Mesenchymal stem cell (in vitro differentiated cells and primary cell): Measurements from ENCODE around the gene ST8SIA2.

ENCODE experiments used
- DNase-seq: peaks from one replicate; pipeline ENCODE4 v3.0.0-alpha.2; 2013
- H2AFZ ChIP-seq: one replicate; pipeline ENCODE4 v1.6.1; 2013; ENCODE audit warnings: low read depth, mild to moderate bottlenecking, control low read depth, inconsistent platforms, low read length, moderate library complexity
- H2AK5ac ChIP-seq: 2 replicates; pipeline ENCODE4 v1.6.1; 2013; ENCODE audit warnings: low read length, moderate library complexity, mild to moderate bottlenecking, inconsistent platforms; ENCODE audit not compliant: severe bottlenecking
- H2BK120ac ChIP-seq: one replicate; pipeline ENCODE4 v1.6.1; 2013; ENCODE audit warnings: low read depth, mild to moderate bottlenecking, inconsistent platforms, low read length, moderate library complexity
- H2BK12ac ChIP-seq, 2 experiments: one replicate each; pipeline ENCODE4 v1.6.1; 2013; ENCODE audit warnings: inconsistent platforms in 2 of 2, low read length in 2 of 2, mild to moderate bottlenecking in 2 of 2, moderate library complexity in 2 of 2, control low read depth in 1 of 2
- H2BK15ac ChIP-seq: one replicate; pipeline ENCODE4 v1.6.1; 2013; ENCODE audit warnings: mild to moderate bottlenecking, low read depth, inconsistent platforms; ENCODE audit not compliant: poor library complexity, severe bottlenecking
- H2BK5ac ChIP-seq: 2 replicates; pipeline ENCODE4 v1.6.1; 2013; ENCODE audit warnings: low read depth, mild to moderate bottlenecking, low read length, control low read depth, inconsistent platforms; ENCODE audit not compliant: poor library complexity, severe bottlenecking
- H3K14ac ChIP-seq, 2 experiments: one replicate each; pipeline ENCODE4 v1.6.1; 2013; ENCODE audit warnings: inconsistent platforms in 2 of 2, low read length in 2 of 2, control low read depth in 1 of 2, mild to moderate bottlenecking in 1 of 2, moderate library complexity in 1 of 2
- H3K18ac ChIP-seq, 2 experiments: one replicate each; pipeline ENCODE4 v1.6.1; 2013; ENCODE audit warnings: inconsistent platforms in 2 of 2, low read length in 2 of 2, control low read depth in 1 of 2, low read depth in 1 of 2, mild to moderate bottlenecking in 1 of 2
- H3K23ac ChIP-seq, 2 experiments: one replicate each; pipeline ENCODE4 v1.6.1; 2013; ENCODE audit warnings: inconsistent platforms in 2 of 2, low read length in 2 of 2, mild to moderate bottlenecking in 2 of 2, moderate library complexity in 2 of 2, control low read depth in 1 of 2
- H3K27ac ChIP-seq: 2 replicates; pipeline ENCODE4 v1.5.1; 2013; ENCODE audit warnings: mild to moderate bottlenecking, moderate library complexity, low read length, control low read depth, inconsistent platforms; ENCODE audit not compliant: poor library complexity, severe bottlenecking
- H3K27me3 ChIP-seq, 2 experiments: 2 replicates each; pipeline versions ENCODE4 v1.6.1 to v1.7.0; 2013; ENCODE audit warnings: low read length in 2 of 2, mild to moderate bottlenecking in 2 of 2, moderate library complexity in 2 of 2, control low read depth in 1 of 2, inconsistent platforms in 1 of 2; ENCODE audit not compliant: control insufficient read depth in 1 of 2, insufficient read depth in 1 of 2
- H3K36me3 ChIP-seq, 2 experiments: 2 replicates each; pipeline versions ENCODE4 v1.6.1 to v1.7.0; 2013; ENCODE audit warnings: low read length in 2 of 2, control low read depth in 1 of 2, inconsistent platforms in 1 of 2, low read depth in 1 of 2, mild to moderate bottlenecking in 1 of 2; ENCODE audit not compliant: insufficient read depth in 2 of 2, control insufficient read depth in 1 of 2
- H3K4ac ChIP-seq, 2 experiments: one replicate each; pipeline ENCODE4 v1.6.1; 2013; ENCODE audit warnings: inconsistent platforms in 2 of 2, low read length in 2 of 2, mild to moderate bottlenecking in 2 of 2, moderate library complexity in 2 of 2, control low read depth in 1 of 2, low read depth in 1 of 2
- H3K4me1 ChIP-seq: 2 replicates; pipeline ENCODE4 v1.6.1; 2013; ENCODE audit warnings: low read depth, low read length, control low read depth; ENCODE audit not compliant: control insufficient read depth, insufficient read depth
- H3K4me2 ChIP-seq: 2 replicates; pipeline ENCODE4 v1.6.1; 2013; ENCODE audit warnings: low read length, mild to moderate bottlenecking, inconsistent platforms; ENCODE audit not compliant: poor library complexity, severe bottlenecking
- H3K4me3 ChIP-seq, 2 experiments: 2 replicates each; pipeline versions ENCODE4 v1.5.1 to v1.7.0; 2013; ENCODE audit warnings: low read length in 2 of 2, mild to moderate bottlenecking in 2 of 2, control low read depth in 1 of 2, low read depth in 1 of 2; ENCODE audit not compliant: insufficient read depth in 1 of 2
- H3K79me1 ChIP-seq: replicated peaks from 2 replicates; pipeline ENCODE4 v1.6.1; 2013; ENCODE audit warnings: mild to moderate bottlenecking, control low read depth, low read length, inconsistent platforms; ENCODE audit not compliant: poor library complexity, severe bottlenecking
- H3K9ac ChIP-seq: 2 replicates; pipeline ENCODE4 v1.7.0; 2013; ENCODE audit warnings: mild to moderate bottlenecking, low read length, moderate library complexity
- H3K9me3 ChIP-seq: 2 replicates; pipeline ENCODE4 v1.7.0; 2013; ENCODE audit warnings: mild to moderate bottlenecking, low read length; ENCODE audit not compliant: control insufficient read depth
- H4K8ac ChIP-seq: one replicate; pipeline ENCODE4 v1.6.1; 2013; ENCODE audit warnings: inconsistent platforms, mild to moderate bottlenecking, low read length, moderate library complexity
- H4K91ac ChIP-seq: one replicate; pipeline ENCODE4 v1.6.1; 2013; ENCODE audit warnings: mild to moderate bottlenecking, low read length, inconsistent platforms
- WGBS: methylation state at CpG from one replicate; pipeline ENCODE4 v1.1.7; 2013; ENCODE audit warnings: mixed read lengths; 5-methylcytosine and 5-hydroxymethylcytosine counted together

Gene ST8SIA2

DNA sequence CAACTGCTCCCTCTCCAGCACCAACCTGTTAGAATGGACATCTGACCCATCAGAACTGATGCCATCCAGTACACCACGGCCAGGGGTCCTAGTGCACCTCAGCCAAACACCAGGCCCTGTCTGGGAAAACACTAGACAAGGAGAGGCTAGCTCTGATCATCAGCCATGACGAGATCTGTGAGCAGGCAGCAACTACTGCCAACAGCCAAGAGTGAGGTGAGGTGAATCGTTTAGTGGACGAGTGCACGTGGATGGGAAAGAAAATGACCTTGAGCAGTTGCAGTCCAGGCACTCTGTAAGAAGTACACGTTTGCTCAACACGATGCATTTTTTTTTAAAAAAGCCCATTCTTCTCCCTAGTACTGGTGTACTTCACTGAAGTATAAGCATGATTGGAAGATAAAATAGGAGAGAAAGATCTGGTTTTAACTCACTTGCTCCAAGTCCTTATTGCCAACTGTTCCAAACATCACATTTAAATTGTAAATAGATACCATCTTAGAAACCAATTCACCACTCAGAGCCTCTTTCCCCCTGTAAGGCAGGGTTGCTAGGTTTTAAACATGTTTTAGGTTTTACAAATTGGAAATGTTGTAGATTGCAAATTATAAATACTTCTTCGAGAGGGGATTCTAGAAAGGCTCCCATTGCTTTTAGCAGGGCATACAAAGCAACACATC lies 5.7 kb downstream of the ST8SIA2 start:
- Histone ChIP-seq H2BK120ac (no peak overlapping the region), H3K4me1 (peaks cover 1% of the 10 kb centered on the region), H3K18ac (no peak overlapping the region), H2AFZ (no peak overlapping the region), H3K14ac (no peak overlapping the region), H2BK15ac (no peak overlapping the region), H3K27ac (no peak overlapping the region), H3K4ac (no peak overlapping the region), H3K36me3 (no peaks in the 10 kb centered on the region), H3K23ac (no peak overlapping the region), H2AK5ac (no peak overlapping the region), H3K4me2 (no peak overlapping the region), H4K91ac (no peak overlapping the region), H3K4me3 (no peak overlapping the region), H3K9ac (no peak overlapping the region), H3K9me3 (no peaks in the 10 kb centered on the region), H4K8ac (no peak overlapping the region), H3K27me3 (peaks cover 18 to 70% of the 10 kb centered on the region in 2 experiments), H3K79me1 (no peaks in the 10 kb centered on the region), H2BK12ac (no peak overlapping the region), H2BK5ac (no peak overlapping the region)
- no peak for DNase-seq
- 81% methylated on average over 6 of the region's 8 CpGs for WGBS

DNA sequence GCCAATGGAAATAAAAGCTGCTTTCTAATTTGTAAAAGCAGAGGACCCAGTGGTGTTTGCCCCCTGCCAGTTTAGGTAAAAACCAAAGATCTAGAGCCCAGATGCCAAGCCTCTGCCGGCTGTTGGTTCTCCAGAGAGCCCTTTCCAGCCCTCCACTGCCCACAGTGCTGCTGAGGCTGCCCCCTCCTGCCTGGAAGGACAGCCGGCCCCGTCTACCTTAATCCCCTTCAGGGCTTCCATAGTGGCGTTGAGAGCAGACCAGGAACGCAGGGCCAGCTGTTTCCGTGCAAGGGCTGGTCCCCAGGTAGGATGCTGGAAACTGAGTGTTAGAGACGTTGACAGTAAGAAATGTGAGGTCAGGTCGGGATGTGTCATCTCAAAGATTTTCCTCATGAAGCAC lies 6.9 kb downstream of the ST8SIA2 start:
- H3K27me3 ChIP-seq: peaks cover 6 to 58% of the 10 kb centered on the region in 2 experiments
- DNase-seq: no peak
- no peak overlapping the region for H2BK120ac ChIP-seq
- WGBS: 85% methylated on average over 8 of the region's 8 CpGs
- no peak overlapping the region for H3K4me3 ChIP-seq
- no peak overlapping the region for H2BK12ac ChIP-seq
- no peaks in the 10 kb centered on the region for H3K36me3 ChIP-seq
- no peak overlapping the region for H3K4ac ChIP-seq
- H2BK5ac ChIP-seq: no peak overlapping the region
- H2AK5ac ChIP-seq: no peak overlapping the region
- no peak overlapping the region for H3K27ac ChIP-seq
- H3K9ac ChIP-seq: no peak overlapping the region
- no peak overlapping the region for H4K8ac ChIP-seq
- H2BK15ac ChIP-seq: peak overlapping the region; percentile 75
- H3K23ac ChIP-seq: no peak overlapping the region
- H3K9me3 ChIP-seq: no peaks in the 10 kb centered on the region
- no peak overlapping the region for H4K91ac ChIP-seq
- H3K14ac ChIP-seq: no peak overlapping the region
- no peaks in the 10 kb centered on the region for H3K4me1 ChIP-seq
- H3K18ac ChIP-seq: no peak overlapping the region
- H2AFZ ChIP-seq: no peak overlapping the region
- H3K79me1 ChIP-seq: no peaks in the 10 kb centered on the region
- H3K4me2 ChIP-seq: no peak overlapping the region

DNA sequence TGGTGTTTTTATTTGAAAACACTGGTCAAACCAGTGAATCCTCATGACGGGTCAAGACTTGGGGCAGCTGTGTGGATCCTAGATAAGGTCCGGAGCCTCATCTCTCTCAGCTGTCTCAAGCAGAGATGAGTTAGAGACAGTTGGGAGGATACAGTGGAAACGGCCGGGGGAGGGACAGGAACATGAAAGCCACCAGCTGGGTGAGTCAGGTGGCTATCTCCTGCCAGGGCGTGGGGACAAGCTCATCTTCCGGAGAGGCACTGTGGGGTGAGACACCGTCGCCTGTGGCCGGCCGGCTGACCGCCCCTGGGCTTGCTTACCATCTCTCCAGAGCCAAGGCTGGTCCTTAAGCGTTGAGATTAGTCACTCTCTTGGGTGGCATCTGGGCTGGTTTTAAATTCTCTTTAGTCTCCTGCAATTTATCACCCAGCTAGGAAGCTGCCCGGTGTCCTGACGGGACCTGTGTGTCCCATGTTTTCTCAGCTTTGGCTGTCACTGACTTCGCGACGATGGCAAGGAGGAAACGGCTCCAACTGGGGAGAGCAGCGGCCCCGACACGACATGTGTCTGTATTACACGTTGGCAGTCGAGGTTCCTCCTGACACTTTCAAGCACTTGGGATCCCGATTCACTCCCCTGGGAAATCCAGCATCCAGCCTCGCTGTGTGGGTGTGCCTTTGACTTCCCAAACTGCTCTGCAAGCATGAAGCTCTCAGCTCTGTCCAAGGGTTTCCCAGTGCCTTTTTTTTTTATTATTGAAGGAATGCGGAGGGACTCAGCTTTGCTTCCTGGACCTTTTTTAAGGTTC lies 7.5 kb downstream of the ST8SIA2 start:
- H2BK120ac ChIP-seq: no peak overlapping the region
- H3K4me3 ChIP-seq: no peak overlapping the region
- H3K27me3 ChIP-seq: peaks cover under 1 to 52% of the 10 kb centered on the region in 2 experiments
- no peaks in the 10 kb centered on the region for H3K36me3 ChIP-seq
- H4K8ac ChIP-seq: no peak overlapping the region
- no peak overlapping the region for H3K4me2 ChIP-seq
- H2BK15ac ChIP-seq: no peak overlapping the region
- H2AFZ ChIP-seq: no peak overlapping the region
- no peak overlapping the region for H3K23ac ChIP-seq
- no peak overlapping the region for H3K9ac ChIP-seq
- H2AK5ac ChIP-seq: no peak overlapping the region
- 85% methylated on average over 26 of the region's 26 CpGs for WGBS
- no peak overlapping the region for H2BK12ac ChIP-seq
- no peak overlapping the region for H3K27ac ChIP-seq
- H3K4ac ChIP-seq: no peak overlapping the region
- no peak overlapping the region for H2BK5ac ChIP-seq
- no peak overlapping the region for H4K91ac ChIP-seq
- H3K9me3 ChIP-seq: no peaks in the 10 kb centered on the region
- H3K4me1 ChIP-seq: no peaks in the 10 kb centered on the region
- no peaks in the 10 kb centered on the region for H3K79me1 ChIP-seq
- no peak overlapping the region for H3K18ac ChIP-seq
- DNase-seq: no peak
- no peak overlapping the region for H3K14ac ChIP-seq

DNA sequence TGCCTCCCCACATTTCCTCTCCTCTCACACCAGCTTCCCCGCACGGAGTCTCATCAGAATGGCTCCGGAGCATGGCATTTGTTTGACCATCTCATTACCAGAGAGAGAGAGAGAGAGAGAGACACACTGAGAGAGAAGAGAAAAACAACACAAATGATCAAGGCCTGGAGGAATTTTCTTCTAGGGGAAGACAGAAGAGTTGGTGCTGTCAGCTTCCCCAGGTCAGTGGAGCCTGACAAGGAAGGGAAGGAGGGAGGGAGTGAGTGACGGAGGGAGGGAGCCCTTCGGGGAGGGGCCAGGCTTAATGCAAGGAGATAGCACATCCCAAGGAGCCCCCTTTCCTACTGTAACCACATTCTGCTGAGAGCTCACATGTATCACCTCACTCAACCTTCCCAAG lies 9.1 kb downstream of the ST8SIA2 start:
- Histone ChIP-seq H3K18ac (no peak overlapping the region), H2BK5ac (no peak overlapping the region), H3K9ac (no peak overlapping the region), H4K8ac (no peak overlapping the region), H3K23ac (no peak overlapping the region), H2BK12ac (no peak overlapping the region), H3K27ac (no peak overlapping the region), H3K79me1 (no peaks in the 10 kb centered on the region), H2BK120ac (no peak overlapping the region), H4K91ac (no peak overlapping the region), H3K4me3 (no peak overlapping the region), H3K9me3 (no peaks in the 10 kb centered on the region), H2AFZ (no peak overlapping the region), H3K4me2 (no peak overlapping the region), H3K4me1 (no peaks in the 10 kb centered on the region), H3K36me3 (no peaks in the 10 kb centered on the region), H2AK5ac (no peak overlapping the region), H3K14ac (no peak overlapping the region), H3K4ac (no peak overlapping the region), H3K27me3 (peaks cover 0 to 44% of the 10 kb centered on the region in 2 experiments), H2BK15ac (no peak overlapping the region)
- 91% methylated on average over 3 of the region's 5 CpGs for WGBS
- DNase-seq: no peak
